Uterus (tissue), 2 donors: Measurements from ENCODE around the gene TMEM217.

Source experiments
- CTCF ChIP-seq, 4 experiments: fragments of 200-600 bp in 2 of 4; fragments of 450-650 bp in 2 of 4; sonication (generic) in 2 of 4; IDR thresholded peaks; one replicate each; pipeline ENCODE4 v1.5.1; 2016 to 2019; ENCODE audit warnings: antibody characterized with exemption in 4 of 4, mild to moderate bottlenecking in 2 of 4, moderate library complexity in 1 of 4
- POLR2A ChIP-seq, 2 donors: fragments of 450-650 bp; IDR thresholded peaks; one replicate each; pipeline ENCODE4 v1.6.1; 2016; ENCODE audit warnings: antibody characterized with exemption in 2 of 2, mild to moderate bottlenecking in 1 of 2, moderate library complexity in 1 of 2

- no peak for TF ChIP-seq CTCF (IDR thresholded peaks at IDR 0.05)
- TF ChIP-seq POLR2A (IDR thresholded peaks at IDR 0.05), result no peak
These were observed 1.1 kb downstream of the TMEM217 start for GRCh38 chr6:37256692-37257319.
